Peyer's patch (tissue), 4 donors: ENCODE results near the gene ZBTB7C. TPM values are rescaled to one million over a fixed set of nuclear protein-coding genes. Genes with fewer than 3 reads are reported as not detected.

ENCODE experiments used
- DNase-seq, 3 donors: peaks; one replicate each; pipeline ENCODE4 v3.0.0-alpha.2; 2017 to 2019
- H3K27ac ChIP-seq, 4 donors: fragments of 200-600 bp; sonication (generic); one replicate each; pipeline ENCODE4 v1.5.1; 2016 to 2019
- H3K27me3 ChIP-seq, 2 donors: fragments of 200-600 bp; sonication (generic); one replicate each; pipeline ENCODE4 v1.5.1; 2019
- H3K36me3 ChIP-seq, 3 donors: fragments of 200-600 bp; sonication (generic); one replicate each; pipeline ENCODE4 v1.5.1; 2016 to 2019
- H3K4me1 ChIP-seq, 4 donors: fragments of 200-600 bp; sonication (generic); one replicate each; pipeline ENCODE4 v1.5.1; 2016 to 2019
- H3K4me3 ChIP-seq, 4 donors: fragments of 200-600 bp; sonication (generic); 1 replicate in 3 of 4; 2 replicates in 1 of 4; pipeline ENCODE4 v1.5.1; 2016 to 2019; ENCODE audit warnings: mild to moderate bottlenecking in 1 of 4
- H3K9me3 ChIP-seq, 4 donors: fragments of 200-600 bp; sonication (generic); one replicate each; pipeline ENCODE4 v1.5.1; 2016 to 2019; ENCODE audit warnings: mild to moderate bottlenecking in 1 of 4
- POLR2A ChIP-seq, 2 donors: fragments of 450-650 bp; IDR thresholded peaks; one replicate each; pipeline ENCODE4 v1.5.1; 2017; ENCODE audit warnings: antibody characterized with exemption in 2 of 2, mild to moderate bottlenecking in 2 of 2, moderate library complexity in 2 of 2
- total RNA-seq, 4 donors: library from RNA; depleted of rRNA; stranded (reverse); fragments of >200 nt; gene quantifications; one replicate each; pipeline ENCODE4 v1.1.0, GENCODE V29; 2016
- TF ChIP-seq, protein P1 (sequence below), 6 experiments: fragments of 450-650 bp in 4 of 6; fragments of 200-600 bp in 2 of 6; sonication (generic) in 1 of 6; IDR thresholded peaks; one replicate each; pipeline ENCODE4 v1.5.1; 2017 to 2019; ENCODE audit warnings: antibody characterized with exemption in 6 of 6, mild to moderate bottlenecking in 3 of 6, moderate library complexity in 1 of 6

The ZBTB7C gene
- total RNA-seq, 4 donors from 2014 or later: 10.5 to 15.7 (median 14.2) TPM

DNA sequence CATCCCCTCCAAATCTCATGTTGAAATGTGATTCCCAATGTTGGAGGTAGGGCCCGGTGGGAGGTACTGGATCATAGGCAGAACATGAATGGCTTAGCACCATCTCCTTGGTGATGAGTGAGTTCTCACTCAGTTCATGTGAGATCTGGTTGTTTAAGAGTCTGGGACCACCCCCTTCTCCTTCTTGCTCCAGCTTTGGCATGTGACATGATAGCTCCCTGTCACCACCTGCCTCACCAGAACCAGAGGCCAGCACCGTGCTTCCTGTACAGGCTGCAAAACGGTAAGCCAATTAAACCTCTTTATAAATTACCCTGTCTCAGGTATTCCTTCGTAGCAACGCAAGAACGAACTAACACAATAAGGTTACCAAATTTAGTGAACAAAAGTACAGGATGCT is 95.4 kb downstream of the ZBTB7C start:
- DNase-seq: no peak
- Histone ChIP-seq H3K36me3 (no peaks in the 10 kb centered on the region), H3K4me1 (no peaks in the 10 kb centered on the region), H3K27me3 (no peaks in the 10 kb centered on the region), H3K27ac (no peak overlapping the region), H3K4me3 (no peak overlapping the region), H3K9me3 (no peaks in the 10 kb centered on the region)
- TF ChIP-seq, protein P1, sequence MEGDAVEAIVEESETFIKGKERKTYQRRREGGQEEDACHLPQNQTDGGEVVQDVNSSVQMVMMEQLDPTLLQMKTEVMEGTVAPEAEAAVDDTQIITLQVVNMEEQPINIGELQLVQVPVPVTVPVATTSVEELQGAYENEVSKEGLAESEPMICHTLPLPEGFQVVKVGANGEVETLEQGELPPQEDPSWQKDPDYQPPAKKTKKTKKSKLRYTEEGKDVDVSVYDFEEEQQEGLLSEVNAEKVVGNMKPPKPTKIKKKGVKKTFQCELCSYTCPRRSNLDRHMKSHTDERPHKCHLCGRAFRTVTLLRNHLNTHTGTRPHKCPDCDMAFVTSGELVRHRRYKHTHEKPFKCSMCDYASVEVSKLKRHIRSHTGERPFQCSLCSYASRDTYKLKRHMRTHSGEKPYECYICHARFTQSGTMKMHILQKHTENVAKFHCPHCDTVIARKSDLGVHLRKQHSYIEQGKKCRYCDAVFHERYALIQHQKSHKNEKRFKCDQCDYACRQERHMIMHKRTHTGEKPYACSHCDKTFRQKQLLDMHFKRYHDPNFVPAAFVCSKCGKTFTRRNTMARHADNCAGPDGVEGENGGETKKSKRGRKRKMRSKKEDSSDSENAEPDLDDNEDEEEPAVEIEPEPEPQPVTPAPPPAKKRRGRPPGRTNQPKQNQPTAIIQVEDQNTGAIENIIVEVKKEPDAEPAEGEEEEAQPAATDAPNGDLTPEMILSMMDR (IDR thresholded peaks at IDR 0.05): no peak
- no peak for TF ChIP-seq POLR2A (IDR thresholded peaks at IDR 0.05)

DNA sequence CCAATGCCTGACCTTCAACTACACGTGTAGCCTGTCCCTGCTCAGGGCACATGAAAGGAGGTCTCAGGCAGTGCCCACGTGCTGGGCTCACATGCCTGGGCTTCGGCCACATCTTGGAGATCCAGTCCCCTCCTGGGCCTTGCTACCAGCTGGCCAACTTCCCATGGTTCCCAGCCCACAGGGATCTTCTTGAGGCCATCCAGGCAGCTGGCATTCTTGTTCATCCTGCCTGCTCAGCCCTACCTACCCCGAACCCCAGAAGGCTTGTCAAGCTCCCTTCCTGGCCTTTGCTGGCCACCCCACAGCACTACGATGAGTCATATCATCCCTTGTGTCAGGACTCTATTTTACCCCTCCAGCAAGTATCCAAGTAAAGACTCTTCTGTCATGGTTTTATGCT is 97.1 kb downstream of the ZBTB7C start:
- no peak for TF ChIP-seq POLR2A (IDR thresholded peaks at IDR 0.05)
- TF ChIP-seq, protein P1 (IDR thresholded peaks at IDR 0.05): no peak
- no peak overlapping the region for H3K4me3 ChIP-seq
- H3K36me3 ChIP-seq: no peaks in the 10 kb centered on the region
- DNase-seq: no peak
- no peaks in the 10 kb centered on the region for H3K4me1 ChIP-seq
- no peaks in the 10 kb centered on the region for H3K27me3 ChIP-seq
- no peaks in the 10 kb centered on the region for H3K9me3 ChIP-seq
- H3K27ac ChIP-seq: no peak overlapping the region

DNA sequence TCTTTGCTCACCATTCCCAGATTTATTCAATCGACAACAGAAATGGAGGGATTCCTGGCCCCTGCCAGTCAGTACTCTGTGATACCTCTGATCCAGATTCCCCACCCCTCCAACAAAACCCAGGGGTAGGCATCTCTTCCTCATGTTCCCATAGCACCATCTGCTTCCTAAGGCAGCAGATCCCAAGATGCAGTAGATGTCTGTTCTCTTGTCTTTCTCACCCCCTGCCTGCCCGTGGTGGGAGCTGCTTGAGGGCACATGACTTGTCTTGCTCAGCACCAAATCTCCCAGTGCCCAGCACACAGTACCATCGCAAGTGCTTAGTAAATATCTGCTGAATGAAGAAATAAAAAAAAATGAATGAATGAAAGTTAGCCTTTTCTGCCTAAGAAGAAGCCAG is 98.2 kb downstream of the ZBTB7C start:
- no peak for DNase-seq
- Histone ChIP-seq H3K4me1 (no peaks in the 10 kb centered on the region), H3K27ac (no peak overlapping the region), H3K4me3 (no peak overlapping the region), H3K27me3 (no peaks in the 10 kb centered on the region), H3K9me3 (no peaks in the 10 kb centered on the region), H3K36me3 (no peaks in the 10 kb centered on the region)
- TF ChIP-seq, protein P1 (IDR thresholded peaks at IDR 0.05): no peak
- no peak for TF ChIP-seq POLR2A (IDR thresholded peaks at IDR 0.05)

DNA sequence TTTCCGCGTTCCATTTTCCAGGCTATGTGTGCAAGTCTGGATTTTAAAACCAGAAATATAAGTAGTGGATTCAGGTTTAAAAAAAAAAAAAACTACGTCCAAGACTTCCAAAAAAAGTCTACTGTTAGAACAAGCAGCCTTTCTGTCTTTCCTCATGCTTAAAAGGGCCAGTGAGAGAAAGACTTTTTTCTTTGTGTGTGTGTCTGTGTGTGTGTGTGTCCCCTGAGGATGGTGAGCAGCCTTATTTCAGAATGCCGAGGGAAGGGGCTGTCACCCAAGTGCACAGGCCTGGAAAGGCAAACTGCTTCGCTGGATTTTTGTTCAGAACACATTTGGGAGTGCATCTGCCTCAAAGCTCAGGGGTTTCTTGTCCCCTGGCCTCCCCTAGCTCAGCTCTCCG is 98.8 kb downstream of the ZBTB7C start:
- H3K4me3 ChIP-seq: no peak overlapping the region
- H3K27ac ChIP-seq: no peak overlapping the region
- DNase-seq: no peak
- no peaks in the 10 kb centered on the region for H3K4me1 ChIP-seq
- TF ChIP-seq, protein P1 (IDR thresholded peaks at IDR 0.05): no peak
- TF ChIP-seq POLR2A (IDR thresholded peaks at IDR 0.05): no peak
- H3K36me3 ChIP-seq: no peaks in the 10 kb centered on the region
- H3K9me3 ChIP-seq: no peaks in the 10 kb centered on the region
- H3K27me3 ChIP-seq: no peaks in the 10 kb centered on the region

DNA sequence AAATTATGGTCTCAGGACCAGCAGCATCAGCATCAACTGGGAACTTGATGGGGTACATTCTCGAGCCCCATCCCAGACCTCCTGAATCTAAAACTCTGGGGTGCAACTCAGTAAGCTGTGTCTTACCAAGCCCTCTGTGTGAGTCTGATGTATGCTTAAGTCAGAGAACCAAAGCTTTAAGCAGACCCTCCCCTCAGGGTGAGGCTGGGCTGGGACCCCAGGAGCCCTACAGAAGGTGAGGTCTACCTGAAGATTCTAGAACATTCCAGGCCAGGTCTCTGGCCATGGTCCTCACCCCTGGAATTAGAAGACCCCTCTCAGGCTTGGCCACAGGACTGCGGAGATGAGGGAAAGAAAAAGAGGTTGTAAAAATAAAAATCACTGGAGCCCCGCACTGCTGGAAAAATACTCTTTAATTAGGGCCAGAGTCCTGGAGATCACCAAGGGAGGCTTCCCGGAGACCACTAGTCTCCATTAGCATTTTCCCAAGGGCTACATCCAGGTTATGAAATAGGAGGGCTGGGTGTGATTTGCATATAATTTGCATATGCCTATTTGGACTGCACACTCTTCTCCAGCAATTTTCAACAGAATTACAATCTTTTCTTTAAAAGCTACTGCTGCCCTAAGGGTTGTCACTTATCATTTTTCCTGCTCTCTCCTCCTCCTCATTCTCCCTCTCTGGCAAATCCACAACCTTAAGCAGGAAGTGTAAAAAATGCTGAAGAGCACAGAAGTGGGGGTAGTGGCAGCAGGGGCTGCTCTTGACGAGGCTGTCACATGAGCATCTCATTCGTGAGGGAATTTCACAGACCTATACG is 100.2 kb downstream of the ZBTB7C start:
- H3K36me3 ChIP-seq: no peaks in the 10 kb centered on the region
- H3K27ac ChIP-seq: no peak overlapping the region
- H3K9me3 ChIP-seq: no peaks in the 10 kb centered on the region
- H3K4me1 ChIP-seq: no peaks in the 10 kb centered on the region
- no peak for TF ChIP-seq POLR2A (IDR thresholded peaks at IDR 0.05)
- TF ChIP-seq, protein P1 (IDR thresholded peaks at IDR 0.05): no peak
- no peak overlapping the region for H3K4me3 ChIP-seq
- H3K27me3 ChIP-seq: no peaks in the 10 kb centered on the region
- DNase-seq: no peak
